ENCODE data around the gene HLA-DQA1. TPM values are rescaled to one million over a fixed set of nuclear protein-coding genes. Genes with fewer than 3 reads are reported as not detected.
A peak's percentile ranks its signal among the peaks of the same experiment; 100 is the strongest.

Gene HLA-DQA1
- total and polyA plus RNA-seq, 11 donors, result 1.2 to 154 (median 13.3) TPM; not detected in 1

DNA sequence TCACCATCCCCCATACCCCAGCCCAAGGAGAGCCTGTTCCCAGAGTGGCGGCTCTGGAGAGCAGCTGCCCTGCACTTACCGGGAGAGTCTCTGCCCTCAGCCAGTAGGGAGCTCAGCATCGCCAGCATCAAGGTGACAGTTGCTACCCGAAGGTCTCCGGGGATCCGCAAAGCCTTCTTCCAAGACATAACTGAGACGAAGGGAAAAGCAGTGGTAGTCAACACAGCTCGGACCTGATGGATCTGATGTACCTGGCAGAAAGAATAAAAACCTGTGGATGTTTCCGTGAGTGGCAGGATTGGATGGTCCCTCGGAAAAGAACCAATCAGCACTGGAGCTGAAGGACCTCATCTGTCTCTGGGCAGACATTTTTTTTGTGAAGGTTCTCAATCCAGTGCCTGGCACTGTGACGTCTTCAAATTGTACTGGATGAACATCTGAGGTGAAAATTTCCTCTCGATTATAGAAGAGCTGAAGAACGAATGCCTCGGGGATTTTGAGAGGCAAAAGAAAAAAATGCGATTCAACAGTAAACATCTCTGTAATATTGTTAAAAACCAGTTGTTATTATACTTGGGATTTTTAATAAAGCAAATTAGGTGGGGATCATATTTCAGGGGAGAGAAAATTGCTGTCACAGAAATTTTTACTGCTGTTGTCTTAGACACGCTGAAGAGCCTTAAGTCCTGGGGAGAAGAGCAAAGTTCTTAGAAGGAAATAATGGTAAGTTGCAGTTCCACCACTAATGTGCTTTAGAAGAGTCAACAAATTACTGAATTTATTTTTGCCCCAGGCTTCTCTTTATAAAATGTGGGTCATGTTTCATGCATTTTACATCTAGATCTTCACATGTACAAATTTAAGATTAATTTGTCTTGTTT, 29.5 kb downstream of the HLA-DQA1 start, which contains the start of gene HLA-DQB1:
HLA-DQB1 (minus strand) TSS at position 238 of the 881 bp plus-strand sequence; CDS start at position 188, 50 bp downstream.
- WGBS, 4 donors, result 12 to 22% (median 17%) methylated on average over 16 of the region's 16 CpGs
- ATAC-seq, result peak; percentile 70 to 92 (median 88)

GRCh38 chr6:32668226-32668747, 31.1 kb downstream of the HLA-DQA1 start:
- Histone ChIP-seq H3K4me1 (peaks cover 0 to 10% (median 0%) of the 10 kb centered on the region in 12 donors), H3K9me3 (no peaks in the 10 kb centered on the region), H3K4me3 (no peak overlapping the region), H3K27ac (peak overlapping the region in 7 of 12 donors; percentile 17 to 76 (median 57)), H3K27me3 (peaks cover 0 to 12% (median 0%) of the 10 kb centered on the region in 9 donors), H3K36me3 (no peaks in the 10 kb centered on the region)
- 38 to 48% (median 42%) methylated on average over 4 to 5 of the region's 5 CpGs for WGBS, 4 donors
- TF ChIP-seq POLR2A (IDR thresholded peaks at IDR 0.05), result no peak
- TF ChIP-seq, protein P1, sequence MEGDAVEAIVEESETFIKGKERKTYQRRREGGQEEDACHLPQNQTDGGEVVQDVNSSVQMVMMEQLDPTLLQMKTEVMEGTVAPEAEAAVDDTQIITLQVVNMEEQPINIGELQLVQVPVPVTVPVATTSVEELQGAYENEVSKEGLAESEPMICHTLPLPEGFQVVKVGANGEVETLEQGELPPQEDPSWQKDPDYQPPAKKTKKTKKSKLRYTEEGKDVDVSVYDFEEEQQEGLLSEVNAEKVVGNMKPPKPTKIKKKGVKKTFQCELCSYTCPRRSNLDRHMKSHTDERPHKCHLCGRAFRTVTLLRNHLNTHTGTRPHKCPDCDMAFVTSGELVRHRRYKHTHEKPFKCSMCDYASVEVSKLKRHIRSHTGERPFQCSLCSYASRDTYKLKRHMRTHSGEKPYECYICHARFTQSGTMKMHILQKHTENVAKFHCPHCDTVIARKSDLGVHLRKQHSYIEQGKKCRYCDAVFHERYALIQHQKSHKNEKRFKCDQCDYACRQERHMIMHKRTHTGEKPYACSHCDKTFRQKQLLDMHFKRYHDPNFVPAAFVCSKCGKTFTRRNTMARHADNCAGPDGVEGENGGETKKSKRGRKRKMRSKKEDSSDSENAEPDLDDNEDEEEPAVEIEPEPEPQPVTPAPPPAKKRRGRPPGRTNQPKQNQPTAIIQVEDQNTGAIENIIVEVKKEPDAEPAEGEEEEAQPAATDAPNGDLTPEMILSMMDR (IDR thresholded peaks at IDR 0.05), result no peak
- intact Hi-C loops (cut with DNase I), result loop anchor here in 1 of 10 donors (5.0 kb wide), 1 partner anchor 81 kb away; the partner anchor contains the start of gene HLA-DRB1
- DNase-seq, result peak in 4 of 5 donors; percentile 34 to 71 (median 50)
- peak; percentile 60 to 90 (median 80) for ATAC-seq

More for the DNA sequence above, 29.5 kb downstream of the HLA-DQA1 start, which contains the start of gene HLA-DQB1:
- H3K27ac ChIP-seq, result peak within 1 kb of the TSS in 8 of 12 donors; percentile 59 to 81 (median 72)
- DNase-seq, result peak in 2 of 5 donors; percentile 41 to 57
- peaks cover 0 to 12% (median 0%) of the 10 kb centered on the region in 9 donors for H3K27me3 ChIP-seq
- H3K36me3 ChIP-seq, result no peaks in the 10 kb centered on the region
- peaks cover 0 to 10% (median 0%) of the 10 kb centered on the region in 12 donors for H3K4me1 ChIP-seq
- H3K4me3 ChIP-seq, result peak within 1 kb of the TSS in 9 of 12 donors; percentile 20 to 62 (median 37)
- intact Hi-C loops (cut with DNase I), result loop anchor here in 2 of 10 donors (1.0 to 5.0 kb wide), 2 partner anchors 29 to 79 kb away; partner anchors contain the start of genes HLA-DQA1 (in 1 of the 2) and HLA-DRB1 (in 1 of the 2)
- no peak for TF ChIP-seq POLR2A (IDR thresholded peaks at IDR 0.05)
- TF ChIP-seq, protein P1 (IDR thresholded peaks at IDR 0.05), result no peak
- no peaks in the 10 kb centered on the region for H3K9me3 ChIP-seq

GRCh38 chr6:32669240-32669639, 32.0 kb downstream of the HLA-DQA1 start:
- WGBS, 4 donors, result 52 to 85% (median 69%) methylated on average over 4 of the region's 4 CpGs
- Histone ChIP-seq H3K4me3 (no peak overlapping the region), H3K36me3 (no peaks in the 10 kb centered on the region), H3K27ac (peak overlapping the region in 2 of 12 donors; percentile 58 to 76), H3K4me1 (peaks cover 0 to 10% (median 0%) of the 10 kb centered on the region in 12 donors), H3K27me3 (peaks cover 0 to 9% (median 0%) of the 10 kb centered on the region in 9 donors), H3K9me3 (no peaks in the 10 kb centered on the region)
- TF ChIP-seq, protein P1 (IDR thresholded peaks at IDR 0.05), result no peak
- no peak for DNase-seq
- ATAC-seq, result no peak
- intact Hi-C loops (cut with DNase I), result loop anchor here in 1 of 10 donors (5.0 kb wide), 1 partner anchor 82 kb away; the partner anchor contains the start of gene HLA-DRB1
